Measurements from ENCODE around the gene FPGS.

The FPGS gene

GRCh38 chr9:127846443-127847177 lies 43.9 kb downstream of the FPGS start:
- no peak for DNase-seq (ENCODE audit: low read depth)
- TF ChIP-seq CTCF (IDR thresholded peaks at IDR 0.05; ENCODE audit: control insufficient read depth, extremely low read depth, insufficient read depth): no peak
- H3K4me3 ChIP-seq (ENCODE audit: low read depth, low read length): no peak overlapping the region

- no peak for TF ChIP-seq CTCF (IDR thresholded peaks at IDR 0.05; ENCODE audit: control insufficient read depth, extremely low read depth, insufficient read depth)
- no peak overlapping the region for H3K4me3 ChIP-seq (ENCODE audit: low read depth, low read length)
- no peak for DNase-seq (ENCODE audit: low read depth)
Observed at GRCh38 chr9:127847178-127847510, 44.5 kb downstream of the FPGS start.

GRCh38 chr9:127847833-127848755 lies 45.4 kb downstream of the FPGS start:
- no peak overlapping the region for H3K4me3 ChIP-seq (ENCODE audit: low read depth, low read length)
- DNase-seq (ENCODE audit: low read depth): no peak
- TF ChIP-seq CTCF (IDR thresholded peaks at IDR 0.05; ENCODE audit: control insufficient read depth, extremely low read depth, insufficient read depth): no peak

DNA sequence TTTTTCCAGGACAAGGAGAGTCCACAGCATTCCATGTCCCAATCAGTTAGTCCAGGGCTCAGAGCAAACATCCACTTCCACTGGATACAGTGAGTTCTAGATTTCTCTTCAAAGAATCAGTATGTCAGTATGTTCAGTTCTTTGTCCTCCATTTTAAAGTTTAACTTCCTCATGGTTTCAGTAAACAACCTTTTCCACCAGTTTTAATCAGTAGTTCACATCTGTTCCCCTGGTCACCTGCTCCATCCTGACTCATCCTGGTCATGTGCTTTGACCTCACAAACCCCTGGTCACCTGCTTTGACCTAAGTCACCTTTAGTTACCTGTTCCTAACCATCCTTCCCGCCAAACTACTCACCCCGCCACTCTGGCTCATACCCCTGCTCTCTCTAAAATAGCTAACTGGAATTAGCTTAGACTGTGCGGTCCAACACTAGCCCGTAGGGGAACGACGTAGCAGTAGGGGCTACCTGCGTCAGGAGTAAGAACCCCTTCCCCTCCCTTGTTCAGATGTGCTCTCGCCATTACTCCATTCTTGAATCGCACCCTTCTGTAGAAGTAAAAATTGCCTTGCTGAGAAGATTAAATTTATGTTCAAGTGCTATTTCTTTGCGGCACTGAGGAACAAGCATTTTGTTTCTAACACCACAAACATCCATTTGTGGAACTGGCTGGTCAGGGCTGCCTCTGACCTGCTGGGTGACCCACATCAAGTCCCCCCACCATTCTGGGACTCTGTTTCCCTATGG lies 46.2 kb downstream of the FPGS start:
- TF ChIP-seq CTCF (IDR thresholded peaks at IDR 0.05; ENCODE audit: control insufficient read depth, extremely low read depth, insufficient read depth): no peak
- DNase-seq (ENCODE audit: low read depth): no peak
- H3K4me3 ChIP-seq (ENCODE audit: low read depth, low read length): no peak overlapping the region

- H3K4me3 ChIP-seq (ENCODE audit: low read depth, low read length): no peak overlapping the region
- DNase-seq (ENCODE audit: low read depth): no peak
- no peak for TF ChIP-seq CTCF (IDR thresholded peaks at IDR 0.05; ENCODE audit: control insufficient read depth, extremely low read depth, insufficient read depth)
Observed at GRCh38 chr9:127850286-127850830, 47.7 kb downstream of the FPGS start.

DNA sequence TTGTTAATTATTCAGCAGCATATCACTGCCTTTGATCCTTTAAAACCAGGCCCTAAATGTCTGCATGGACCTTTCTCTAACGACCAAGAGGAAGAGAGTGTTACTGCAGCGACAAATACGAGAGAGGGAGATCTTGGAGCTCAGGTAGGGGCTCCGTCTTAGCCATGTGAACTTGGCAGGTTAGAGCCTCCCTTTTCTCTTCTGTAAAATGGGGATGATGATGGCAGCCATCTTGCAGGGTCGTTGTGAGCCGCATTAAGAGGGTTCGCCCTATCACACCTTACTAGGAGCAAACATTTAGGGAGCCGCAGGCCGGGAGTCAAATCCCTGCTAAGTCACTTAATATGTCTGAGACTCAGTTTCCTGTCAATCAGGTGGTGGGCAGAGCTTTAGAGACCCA lies 50.1 kb downstream of the FPGS start:
- TF ChIP-seq CTCF (IDR thresholded peaks at IDR 0.05; ENCODE audit: control insufficient read depth, extremely low read depth, insufficient read depth): no peak
- no peak for DNase-seq (ENCODE audit: low read depth)
- no peak overlapping the region for H3K4me3 ChIP-seq (ENCODE audit: low read depth, low read length)
